IPS DF 6.9 (cell line): ENCODE data around the gene UQCRC1.

ENCODE experiments used
- DNase-seq: peaks from one replicate; pipeline ENCODE4 v3.0.0-alpha.2; 2013; ENCODE audit warnings: low read depth, low spot score
- H3K27ac ChIP-seq: one replicate; pipeline ENCODE4 v1.5.1; 2013; ENCODE audit warnings: low read length, control low read depth
- H3K27me3 ChIP-seq: 2 replicates; pipeline ENCODE4 v1.6.1; 2013; ENCODE audit warnings: mild to moderate bottlenecking, low read length; ENCODE audit not compliant: control insufficient read depth, insufficient read depth
- H3K36me3 ChIP-seq: 2 replicates; pipeline ENCODE4 v1.6.1; 2013; ENCODE audit warnings: low read length; ENCODE audit not compliant: control insufficient read depth, insufficient read depth
- H3K4me1 ChIP-seq: 2 replicates; pipeline ENCODE4 v1.6.1; 2013; ENCODE audit warnings: low read length; ENCODE audit not compliant: control insufficient read depth, insufficient read depth
- H3K4me3 ChIP-seq: 2 replicates; pipeline ENCODE4 v1.5.1; 2013; ENCODE audit warnings: mild to moderate bottlenecking, low read length
- H3K9me3 ChIP-seq: 2 replicates; pipeline ENCODE4 v1.6.1; 2013; ENCODE audit warnings: low read length, inconsistent platforms; ENCODE audit not compliant: control insufficient read depth, insufficient read depth
- WGBS: extraction: QIAGEN DNeasy Blood & Tissue Kit; methylation state at CpG from one replicate; pipeline ENCODE4 v1.1.7; 2013; ENCODE audit warnings: mixed read lengths, missing lambda C conversion rate; ENCODE audit not compliant: insufficient read length, insufficient coverage; 5-methylcytosine and 5-hydroxymethylcytosine counted together

The UQCRC1 gene

GRCh38 chr3:48633256-48633655, 23.8 kb upstream of the UQCRC1 start:
- peaks cover 5% of the 10 kb centered on the region for H3K4me1 ChIP-seq
- peaks cover 29% of the 10 kb centered on the region for H3K36me3 ChIP-seq
- no CpG with 5 or more reads among the region's 15 CpGs for WGBS
- H3K9me3 ChIP-seq, result no peaks in the 10 kb centered on the region
- no peak overlapping the region for H3K4me3 ChIP-seq
- no peaks in the 10 kb centered on the region for H3K27me3 ChIP-seq
- no peak overlapping the region for H3K27ac ChIP-seq
- no peak for DNase-seq

GRCh38 chr3:48631516-48632448, 22.3 kb upstream of the UQCRC1 start:
- Histone ChIP-seq H3K36me3 (peaks cover 41% of the 10 kb centered on the region), H3K27me3 (no peaks in the 10 kb centered on the region), H3K4me3 (no peak overlapping the region), H3K9me3 (no peaks in the 10 kb centered on the region), H3K27ac (no peak overlapping the region), H3K4me1 (peaks cover 5% of the 10 kb centered on the region; the same call in 1 of the 2 replicates)
- DNase-seq, result no peak
- WGBS, result no CpG with 5 or more reads among the region's 22 CpGs

- no peaks in the 10 kb centered on the region for H3K9me3 ChIP-seq
- H3K36me3 ChIP-seq, result peaks cover 44% of the 10 kb centered on the region
- H3K4me1 ChIP-seq, result 0 out of 2 replicates have a peak, but pooled peaks cover 3% of the 10 kb centered on the region
- WGBS, result no CpG with 5 or more reads among the region's 12 CpGs
- no peaks in the 10 kb centered on the region for H3K27me3 ChIP-seq
- DNase-seq, result no peak
- H3K4me3 ChIP-seq, result no peak overlapping the region
- H3K27ac ChIP-seq, result no peak overlapping the region
Observed at GRCh38 chr3:48630833-48631232, 21.4 kb upstream of the UQCRC1 start.

GRCh38 chr3:48630407-48630806, 21.0 kb upstream of the UQCRC1 start:
- 0 out of 2 replicates have a peak, but pooled peaks cover 3% of the 10 kb centered on the region for H3K4me1 ChIP-seq
- WGBS, result no CpG with 5 or more reads among the region's 8 CpGs

GRCh38 chr3:48629894-48630293, 20.4 kb upstream of the UQCRC1 start:
- H3K4me1 ChIP-seq, result 0 out of 2 replicates have a peak, but pooled peaks cover 3% of the 10 kb centered on the region
- no peaks in the 10 kb centered on the region for H3K9me3 ChIP-seq
- no CpG with 5 or more reads among the region's 12 CpGs for WGBS
- no peak overlapping the region for H3K27ac ChIP-seq
- no peak overlapping the region; the same call in 1 of the 2 replicates for H3K4me3 ChIP-seq
- peaks cover 52% of the 10 kb centered on the region for H3K36me3 ChIP-seq
- H3K27me3 ChIP-seq, result no peaks in the 10 kb centered on the region
- no peak for DNase-seq

More at GRCh38 chr3:48630407-48630806, 21.0 kb upstream of the UQCRC1 start:
- H3K9me3 ChIP-seq, result no peaks in the 10 kb centered on the region
- DNase-seq, result no peak
- H3K36me3 ChIP-seq, result peaks cover 49% of the 10 kb centered on the region
- no peak overlapping the region for H3K27ac ChIP-seq
- H3K4me3 ChIP-seq, result no peak overlapping the region
- no peaks in the 10 kb centered on the region for H3K27me3 ChIP-seq

- no peak overlapping the region for H3K4me3 ChIP-seq
- peaks cover 51% of the 10 kb centered on the region for H3K36me3 ChIP-seq
- no CpG with 5 or more reads among the region's 13 CpGs for WGBS
- peaks cover 3% of the 10 kb centered on the region for H3K4me1 ChIP-seq
- DNase-seq, result no peak
- H3K9me3 ChIP-seq, result no peaks in the 10 kb centered on the region
- no peak overlapping the region for H3K27ac ChIP-seq
- H3K27me3 ChIP-seq, result no peaks in the 10 kb centered on the region
Observed at GRCh38 chr3:48628277-48629017, 19.0 kb upstream of the UQCRC1 start.

- Histone ChIP-seq H3K4me3 (no peak overlapping the region), H3K36me3 (peaks cover 28% of the 10 kb centered on the region), H3K27me3 (no peaks in the 10 kb centered on the region), H3K9me3 (no peaks in the 10 kb centered on the region), H3K4me1 (peaks cover 3% of the 10 kb centered on the region), H3K27ac (no peak overlapping the region)
- no peak for DNase-seq
- no CpG with 5 or more reads among the region's 6 CpGs for WGBS
Observed at GRCh38 chr3:48625600-48625999, 16.2 kb upstream of the UQCRC1 start.

GRCh38 chr3:48624767-48625166, 15.3 kb upstream of the UQCRC1 start:
- WGBS, result no CpG with 5 or more reads among the region's 10 CpGs

GRCh38 chr3:48623851-48624547, 14.6 kb upstream of the UQCRC1 start:
- no peak for DNase-seq
- no peaks in the 10 kb centered on the region for H3K9me3 ChIP-seq
- no peak overlapping the region for H3K4me3 ChIP-seq
- H3K27ac ChIP-seq, result no peak overlapping the region
- H3K27me3 ChIP-seq, result no peaks in the 10 kb centered on the region
- H3K36me3 ChIP-seq, result peaks cover 25% of the 10 kb centered on the region
- WGBS, result no CpG with 5 or more reads among the region's 6 CpGs
- peaks cover 3% of the 10 kb centered on the region for H3K4me1 ChIP-seq

More at GRCh38 chr3:48624767-48625166, 15.3 kb upstream of the UQCRC1 start:
- Histone ChIP-seq H3K4me3 (no peak overlapping the region), H3K27ac (no peak overlapping the region), H3K27me3 (no peaks in the 10 kb centered on the region), H3K9me3 (no peaks in the 10 kb centered on the region), H3K4me1 (peaks cover 3% of the 10 kb centered on the region), H3K36me3 (peaks cover 26% of the 10 kb centered on the region)
- no peak for DNase-seq

GRCh38 chr3:48621461-48621869, 12.0 kb upstream of the UQCRC1 start, which contains the start of gene TMEM89:
TMEM89 (minus strand) TSS chr3:48621769; CDS start chr3:48621756, 13 bp downstream.
- no peak within 1 kb of the TSS for H3K4me3 ChIP-seq
- DNase-seq, result no peak
- H3K36me3 ChIP-seq, result peaks cover 10% of the 10 kb centered on the region; the same call in 1 of the 2 replicates
- WGBS, result no CpG with 5 or more reads among the region's 19 CpGs
- no peak within 1 kb of the TSS for H3K27ac ChIP-seq
- H3K27me3 ChIP-seq, result no peaks in the 10 kb centered on the region
- H3K9me3 ChIP-seq, result peaks cover 3% of the 10 kb centered on the region; the same call in 1 of the 2 replicates
- H3K4me1 ChIP-seq, result peaks cover 3% of the 10 kb centered on the region
